Germinal center (tissue), 1 donor: Measurements from ENCODE around the gene ARHGEF40.

ENCODE experiments used
- DNase-seq: peaks from one replicate; pipeline ENCODE4 v3.0.0; 2012; ENCODE audit warnings: mixed read lengths, low spot score

Gene ARHGEF40

GRCh38 chr14:21098076-21098891, 28.2 kb downstream of the ARHGEF40 start, which contains the start of gene ZNF219:
ZNF219 (minus strand) TSS chr14:21098655; CDS start chr14:21093591, 5,064 bp downstream.
- no peak for DNase-seq

GRCh38 chr14:21098892-21099595, 28.9 kb downstream of the ARHGEF40 start:
- no peak for DNase-seq

GRCh38 chr14:21099596-21099985, 29.5 kb downstream of the ARHGEF40 start:
- no peak for DNase-seq

- no peak for DNase-seq
These were observed 30.8 kb downstream of the ARHGEF40 start, which contains the start of gene TMEM253 for GRCh38 chr14:21100931-21101330. TMEM253 (plus strand) TSS chr14:21101066; CDS start chr14:21101344, 278 bp downstream.

- no peak for DNase-seq
These were observed 31.8 kb downstream of the ARHGEF40 start for GRCh38 chr14:21101802-21102413.

GRCh38 chr14:21102521-21103410, 32.7 kb downstream of the ARHGEF40 start:
- peak; percentile 2 for DNase-seq

GRCh38 chr14:21103411-21103709, 33.3 kb downstream of the ARHGEF40 start:
- no peak for DNase-seq

- DNase-seq: peak; percentile 95
These were observed 33.8 kb downstream of the ARHGEF40 start for GRCh38 chr14:21103710-21104447.

GRCh38 chr14:21104448-21105060, 34.5 kb downstream of the ARHGEF40 start:
- peak; percentile 74 for DNase-seq

- no peak for DNase-seq
These were observed 35.0 kb downstream of the ARHGEF40 start for GRCh38 chr14:21105095-21105494.

GRCh38 chr14:21106176-21106497, 36.0 kb downstream of the ARHGEF40 start:
- DNase-seq: no peak

- DNase-seq: peak; percentile 67
These were observed 36.6 kb downstream of the ARHGEF40 start for GRCh38 chr14:21106498-21107282.

- DNase-seq: no peak
These were observed 37.2 kb downstream of the ARHGEF40 start for GRCh38 chr14:21107283-21107800.

GRCh38 chr14:21108791-21109190, 38.7 kb downstream of the ARHGEF40 start:
- DNase-seq: no peak

- DNase-seq: no peak
These were observed 39.5 kb downstream of the ARHGEF40 start for GRCh38 chr14:21109377-21110138.

- DNase-seq: no peak
These were observed 42.2 kb downstream of the ARHGEF40 start for GRCh38 chr14:21112255-21112654.

GRCh38 chr14:21113369-21113768, 43.3 kb downstream of the ARHGEF40 start:
- no peak for DNase-seq

- DNase-seq: no peak
These were observed 48.8 kb downstream of the ARHGEF40 start for GRCh38 chr14:21118933-21119332.

GRCh38 chr14:21120686-21121085, 50.6 kb downstream of the ARHGEF40 start:
- no peak for DNase-seq
